ENCODE measurements around the gene POLR2L. TPM values are rescaled to one million over a fixed set of nuclear protein-coding genes. Genes with fewer than 3 reads are reported as not detected.

POLR2L gene
- total RNA-seq, 6 experiments from 2014 or later, result 439 to 504 (median 478) TPM

DNA sequence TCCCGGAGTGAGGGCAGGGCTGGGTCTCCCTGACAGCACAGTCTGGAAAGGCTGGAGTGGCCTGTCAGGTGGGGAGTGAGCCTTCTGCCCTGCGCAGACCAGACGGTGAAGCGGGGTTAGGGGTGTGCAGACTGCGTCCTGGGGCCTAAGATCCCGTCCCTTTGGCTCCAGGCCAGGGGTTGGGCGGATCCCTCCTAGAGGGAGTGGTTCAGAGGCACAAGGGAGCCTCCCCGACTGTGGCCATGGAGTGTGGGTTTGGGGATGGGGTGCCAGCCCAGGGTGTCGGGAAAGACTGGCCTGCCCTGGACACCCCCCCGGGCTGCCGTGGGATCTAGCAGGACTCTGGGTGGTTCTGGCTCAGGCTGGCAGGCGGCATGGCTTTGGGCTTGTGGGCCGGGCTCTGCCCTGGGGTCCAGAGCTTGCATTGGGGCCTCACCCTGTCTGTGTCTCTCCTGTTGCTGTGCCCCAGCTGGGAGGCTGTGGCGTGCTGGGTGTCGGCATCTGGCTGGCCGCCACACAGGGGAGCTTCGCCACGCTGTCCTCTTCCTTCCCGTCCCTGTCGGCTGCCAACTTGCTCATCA, 19.8 kb upstream of the POLR2L start:
- 0 out of 2 replicates have a peak overlapping the region, but pooled peaks have one; percentile 36 for H3K27ac Mint-ChIP-seq
- H3K4me3 Mint-ChIP-seq, result no peak overlapping the region; the same call in 1 of the 2 replicates
- peaks cover 14% of the 10 kb centered on the region for H3K27me3 Mint-ChIP-seq (ENCODE audit: insufficient read depth)
- H3K4me1 Mint-ChIP-seq (ENCODE audit: low read depth), result peaks cover 6% of the 10 kb centered on the region; the same call in 1 of the 2 replicates
- TF ChIP-seq, protein P1, sequence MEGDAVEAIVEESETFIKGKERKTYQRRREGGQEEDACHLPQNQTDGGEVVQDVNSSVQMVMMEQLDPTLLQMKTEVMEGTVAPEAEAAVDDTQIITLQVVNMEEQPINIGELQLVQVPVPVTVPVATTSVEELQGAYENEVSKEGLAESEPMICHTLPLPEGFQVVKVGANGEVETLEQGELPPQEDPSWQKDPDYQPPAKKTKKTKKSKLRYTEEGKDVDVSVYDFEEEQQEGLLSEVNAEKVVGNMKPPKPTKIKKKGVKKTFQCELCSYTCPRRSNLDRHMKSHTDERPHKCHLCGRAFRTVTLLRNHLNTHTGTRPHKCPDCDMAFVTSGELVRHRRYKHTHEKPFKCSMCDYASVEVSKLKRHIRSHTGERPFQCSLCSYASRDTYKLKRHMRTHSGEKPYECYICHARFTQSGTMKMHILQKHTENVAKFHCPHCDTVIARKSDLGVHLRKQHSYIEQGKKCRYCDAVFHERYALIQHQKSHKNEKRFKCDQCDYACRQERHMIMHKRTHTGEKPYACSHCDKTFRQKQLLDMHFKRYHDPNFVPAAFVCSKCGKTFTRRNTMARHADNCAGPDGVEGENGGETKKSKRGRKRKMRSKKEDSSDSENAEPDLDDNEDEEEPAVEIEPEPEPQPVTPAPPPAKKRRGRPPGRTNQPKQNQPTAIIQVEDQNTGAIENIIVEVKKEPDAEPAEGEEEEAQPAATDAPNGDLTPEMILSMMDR (IDR thresholded peaks at IDR 0.05), result no peak
- H3K9me3 Mint-ChIP-seq, result no peaks in the 10 kb centered on the region
- no peak for DNase-seq
- no peaks in the 10 kb centered on the region for H3K36me3 Mint-ChIP-seq (ENCODE audit: low read depth)

DNA sequence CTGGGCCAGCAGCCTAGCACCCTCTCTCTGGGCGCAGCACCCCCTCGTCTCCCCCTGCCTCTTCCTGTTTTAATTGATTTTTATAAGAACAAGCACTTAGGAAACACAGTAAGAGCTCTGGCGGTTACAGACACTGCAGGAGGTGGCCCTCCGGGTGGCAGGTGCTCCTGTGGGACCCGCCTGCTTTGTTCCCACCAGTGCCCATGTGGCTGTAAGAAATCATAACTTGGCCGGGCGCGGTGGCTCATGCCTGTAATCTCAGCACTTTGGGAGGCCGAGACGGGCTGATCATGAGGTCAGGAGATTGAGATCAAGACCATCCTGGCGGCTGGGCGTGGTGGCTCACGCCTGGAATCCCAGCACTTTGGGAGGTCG, 18.8 kb upstream of the POLR2L start:
- H3K27me3 Mint-ChIP-seq (ENCODE audit: insufficient read depth), result peaks cover 14% of the 10 kb centered on the region
- H3K9me3 Mint-ChIP-seq, result no peaks in the 10 kb centered on the region
- peaks cover 6% of the 10 kb centered on the region; the same call in 1 of the 2 replicates for H3K4me1 Mint-ChIP-seq (ENCODE audit: low read depth)
- no peak for DNase-seq
- TF ChIP-seq, protein P1 (IDR thresholded peaks at IDR 0.05), result no peak
- no peaks in the 10 kb centered on the region for H3K36me3 Mint-ChIP-seq (ENCODE audit: low read depth)
- no peak overlapping the region for H3K4me3 Mint-ChIP-seq
- 0 out of 2 replicates have a peak overlapping the region, but pooled peaks have one; percentile 36 for H3K27ac Mint-ChIP-seq

DNA sequence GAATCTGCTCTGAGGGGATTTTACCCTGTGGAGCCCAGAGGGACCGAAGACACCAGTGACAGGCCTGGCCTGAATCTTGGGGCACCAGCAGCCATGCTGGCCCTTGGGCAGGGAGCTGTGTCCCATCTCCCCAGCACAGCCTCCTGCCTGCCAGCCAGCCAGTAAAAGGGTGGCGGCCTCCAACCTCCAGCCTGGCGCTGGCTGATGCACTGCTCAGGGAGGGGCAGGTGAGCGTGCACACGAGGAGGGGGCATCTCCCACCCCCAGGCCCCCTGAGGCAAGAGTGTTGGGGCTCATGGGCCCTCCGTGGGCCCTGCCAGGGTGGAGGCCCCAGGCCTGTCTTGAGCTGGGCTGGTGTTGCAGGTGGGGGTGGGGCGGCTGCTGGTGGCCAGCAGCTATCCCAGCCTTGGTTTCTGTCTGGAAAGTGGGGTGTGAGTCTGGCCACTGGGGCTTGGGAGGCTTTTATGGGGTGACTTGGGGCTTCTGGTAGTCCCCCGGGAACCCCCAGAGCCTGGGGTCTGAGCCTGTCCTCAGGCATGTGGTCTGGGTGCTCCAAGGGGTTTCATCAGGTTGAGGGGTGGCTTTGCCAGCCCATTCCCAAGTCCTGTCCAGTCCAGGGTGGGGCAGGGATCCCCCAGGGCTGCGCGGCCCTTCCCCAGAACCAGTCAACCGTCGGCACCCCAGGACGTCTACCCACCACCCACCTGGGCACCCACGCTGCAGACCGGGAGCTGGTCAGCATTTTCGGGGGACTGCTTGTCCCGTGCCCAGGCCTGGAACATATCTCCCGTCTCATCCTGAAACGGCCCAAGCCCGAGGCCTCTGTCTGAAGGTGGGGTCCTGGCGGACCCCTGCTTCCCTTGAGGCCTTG, 18.1 kb upstream of the POLR2L start:
- TF ChIP-seq, protein P1 (IDR thresholded peaks at IDR 0.05), result no peak
- DNase-seq, result no peak
- Mint-ChIP-seq H3K27ac (peak overlapping the region; percentile 21; the same call in 1 of the 2 replicates), H3K4me1 (ENCODE audit: low read depth) (peaks cover 6% of the 10 kb centered on the region; the same call in 1 of the 2 replicates), H3K36me3 (ENCODE audit: low read depth) (no peaks in the 10 kb centered on the region), H3K4me3 (no peak overlapping the region), H3K9me3 (no peaks in the 10 kb centered on the region), H3K27me3 (ENCODE audit: insufficient read depth) (peaks cover 11% of the 10 kb centered on the region)

DNA sequence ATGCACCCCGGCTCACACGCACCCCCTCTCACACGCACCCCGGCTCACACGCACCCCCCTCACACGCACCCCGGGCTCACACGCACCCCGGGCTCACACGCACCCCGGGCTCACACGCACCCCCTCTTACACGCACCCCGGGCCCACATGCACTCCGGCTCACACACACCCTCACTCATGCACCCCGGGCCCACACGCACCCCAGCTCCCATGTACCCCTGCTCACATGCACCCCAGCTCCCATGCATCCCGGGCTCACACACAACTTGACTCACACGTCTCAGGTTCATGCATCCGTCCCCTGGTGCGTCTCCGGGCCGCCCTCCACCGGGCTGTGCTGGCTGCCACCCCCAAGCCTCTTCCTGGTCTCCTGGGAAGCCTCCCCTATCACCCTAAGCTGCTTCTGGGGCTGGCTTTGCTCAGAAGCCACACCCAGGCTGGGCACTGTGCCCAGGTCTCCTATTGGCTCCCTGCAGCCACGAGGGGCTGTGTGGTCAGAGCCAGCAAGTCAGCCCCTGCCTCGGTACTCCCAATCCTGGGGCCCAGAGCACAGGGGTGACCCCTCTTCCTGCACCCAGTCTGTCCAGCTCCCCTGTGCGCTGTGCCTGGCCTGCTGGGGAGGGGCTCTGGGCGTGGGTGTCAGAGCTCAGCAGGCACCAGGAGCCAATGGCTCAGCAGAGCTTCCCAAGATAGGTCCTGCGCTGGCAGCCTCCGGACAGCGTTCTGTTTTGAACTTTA, 17.2 kb upstream of the POLR2L start:
- DNase-seq, result peak; percentile 57
- no peaks in the 10 kb centered on the region for H3K36me3 Mint-ChIP-seq (ENCODE audit: low read depth)
- peak overlapping the region; percentile 21; the same call in 1 of the 2 replicates for H3K27ac Mint-ChIP-seq
- H3K4me3 Mint-ChIP-seq, result peak overlapping the region; percentile 41; the same call in 1 of the 2 replicates
- peaks cover 6% of the 10 kb centered on the region; the same call in 1 of the 2 replicates for H3K4me1 Mint-ChIP-seq (ENCODE audit: low read depth)
- H3K27me3 Mint-ChIP-seq (ENCODE audit: insufficient read depth), result peaks cover 13% of the 10 kb centered on the region
- TF ChIP-seq, protein P1 (IDR thresholded peaks at IDR 0.05), result no peak
- H3K9me3 Mint-ChIP-seq, result no peaks in the 10 kb centered on the region

DNA sequence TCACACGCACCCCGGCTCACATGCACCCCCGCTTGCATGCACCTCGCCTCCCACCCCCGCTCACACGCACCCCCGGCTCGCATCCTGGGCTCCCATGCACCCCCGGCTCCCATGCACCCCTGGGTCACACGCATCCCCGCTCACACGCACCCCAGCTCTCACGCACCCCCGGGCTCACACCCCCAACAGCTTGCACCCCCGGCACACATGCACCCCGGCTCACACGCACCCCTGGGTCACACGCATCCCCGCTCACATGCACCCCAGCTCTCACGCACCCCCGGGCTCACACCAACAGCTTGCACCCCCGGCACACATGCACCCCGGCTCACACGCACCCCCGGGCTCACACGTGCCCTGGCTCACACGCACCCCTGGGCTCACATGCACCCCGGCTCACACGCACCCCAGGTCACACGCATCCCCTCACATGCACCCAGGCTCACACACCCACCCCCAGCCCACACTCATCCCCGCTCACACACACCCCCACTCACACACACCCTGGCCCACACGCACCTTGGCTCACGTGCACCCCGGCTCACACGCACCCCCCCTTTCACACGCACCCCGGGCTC, 16.5 kb upstream of the POLR2L start:
- no peak for DNase-seq
- no peaks in the 10 kb centered on the region for H3K36me3 Mint-ChIP-seq (ENCODE audit: low read depth)
- no peaks in the 10 kb centered on the region for H3K9me3 Mint-ChIP-seq
- H3K4me1 Mint-ChIP-seq (ENCODE audit: low read depth), result peaks cover 6% of the 10 kb centered on the region; the same call in 1 of the 2 replicates
- peaks cover 13% of the 10 kb centered on the region for H3K27me3 Mint-ChIP-seq (ENCODE audit: insufficient read depth)
- no peak overlapping the region for H3K27ac Mint-ChIP-seq
- TF ChIP-seq, protein P1 (IDR thresholded peaks at IDR 0.05), result no peak
- no peak overlapping the region for H3K4me3 Mint-ChIP-seq

All from HFFc6 (cell line).